GM12878 (cell line): ENCODE results near the gene FARS2. TPM values are rescaled to one million over a fixed set of nuclear protein-coding genes. Genes with fewer than 3 reads are reported as not detected.

Experiments used
- ATAC-seq: fragments of 200-7000 bp; cut with Tn5 transposase; 3 replicates; pipeline ENCODE4 v1.9.1; 2020; ENCODE audit warnings: mild to moderate bottlenecking, moderate library complexity
- BruUV-seq: library from RNA; stranded (reverse); fragments of 400-500 nt; replicated peaks from 2 replicates; lab custom pipeline; 2021; lab: Mats Ljungman, UMichigan
- CTCF ChIA-PET: fragments of 300-600 bp; sonication (Branson Sonifier 250); formaldehyde crosslinking; extraction: SDS; loops from one replicate; lab custom pipeline; 2021; ENCODE audit warnings: inconsistent platforms; lab: Yijun Ruan, JAX
- POLR2A ChIA-PET: fragments of 350-600 bp; formaldehyde crosslinking; extraction: SDS; loops from one replicate; lab custom pipeline; 2021; ENCODE audit warnings: inconsistent platforms; lab: Charles Lee
- RAD21 ChIA-PET: fragments of 300-600 bp; sonication (Branson Sonifier 250); formaldehyde crosslinking; loops from one replicate; lab custom pipeline; 2023; ENCODE audit warnings: antibody characterized with exemption; ENCODE audit not compliant: unreplicated experiment; lab: Charles Lee
- SMC1A ChIA-PET: fragments of 300-600 bp; sonication (Branson Sonifier 250); formaldehyde crosslinking; loops from one replicate; lab custom pipeline; 2023; ENCODE audit not compliant: unreplicated experiment, uncharacterized antibody; lab: Charles Lee
- DNase-seq: peaks from one replicate; pipeline ENCODE4 v3.0.0-alpha.2; 2011; ENCODE audit warnings: low read depth, low spot score
- FAIRE-seq: peaks from 3 replicates; lab custom pipeline; 2011; peaks lifted over from hg19 to GRCh38; lab: Jason Lieb, UNC
- H2AFZ ChIP-seq: 2 replicates; pipeline ENCODE4 v1.6.0; 2011; ENCODE audit warnings: low read depth, low read length, control low read depth; ENCODE audit not compliant: control insufficient read depth
- H3K27ac ChIP-seq: 2 replicates; pipeline ENCODE4 v1.5.1; 2011; ENCODE audit warnings: control low read depth; ENCODE audit not compliant: control insufficient read depth, insufficient read depth
- H3K27me3 ChIP-seq, 2 experiments: replicated peaks in 1 of 2; 2 replicates each; pipeline versions ENCODE4 v1.6.0 to v1.6.1; 2011; ENCODE audit warnings: low read length in 1 of 2; ENCODE audit not compliant: control insufficient read depth in 2 of 2, insufficient read depth in 2 of 2
- H3K36me3 ChIP-seq, 2 experiments: 2 replicates each; pipeline ENCODE4 v1.5.1; 2011; ENCODE audit warnings: low read length in 1 of 2; ENCODE audit not compliant: control insufficient read depth in 2 of 2, insufficient read depth in 2 of 2
- H3K4me1 ChIP-seq: 2 replicates; pipeline ENCODE4 v1.6.1; 2011; ENCODE audit warnings: mild to moderate bottlenecking, low read length, moderate library complexity, mixed read lengths; ENCODE audit not compliant: control insufficient read depth, insufficient read depth
- H3K4me2 ChIP-seq: 2 replicates; pipeline ENCODE4 v1.6.0; 2011; ENCODE audit warnings: control low read depth; ENCODE audit not compliant: control insufficient read depth, insufficient read depth
- H3K4me3 ChIP-seq: fragments of 200-600 bp; sonication (generic); 2 replicates; pipeline ENCODE4 v1.5.1; 2016
- H3K79me2 ChIP-seq: 2 replicates; pipeline ENCODE4 v1.6.0; 2011; ENCODE audit warnings: low read length; ENCODE audit not compliant: control insufficient read depth, insufficient read depth
- H3K9ac ChIP-seq: 2 replicates; pipeline ENCODE4 v1.8.0; 2011; ENCODE audit warnings: low read length, control low read depth, mixed read lengths; ENCODE audit not compliant: control insufficient read depth, insufficient read depth
- H3K9me3 ChIP-seq: replicated peaks from 3 replicates; pipeline ENCODE4 v1.5.1; 2011; ENCODE audit warnings: mild to moderate bottlenecking, low read length; ENCODE audit not compliant: control insufficient read depth, insufficient read depth
- H4K20me1 ChIP-seq: 2 replicates; pipeline ENCODE4 v1.6.0; 2011; ENCODE audit not compliant: control insufficient read depth, insufficient read depth
- BCL3 ChIP-seq: IDR thresholded peaks from 2 replicates; pipeline ENCODE4 v1.6.1; 2011; ENCODE audit warnings: borderline replicate concordance, low read depth, mild to moderate bottlenecking, moderate library complexity, low read length; ENCODE audit not compliant: insufficient read depth, poor library complexity, severe bottlenecking
- CEBPZ ChIP-seq: fragments of 150-350 bp; IDR thresholded peaks from 2 replicates; pipeline ENCODE4 v1.6.1; 2016; ENCODE audit warnings: low read depth, low read length
- HDGF ChIP-seq: fragments of 450-650 bp; IDR thresholded peaks from 2 replicates; pipeline ENCODE4 v1.6.1; 2016; ENCODE audit warnings: antibody characterized with exemption
- NFIC ChIP-seq: IDR thresholded peaks from 2 replicates; pipeline ENCODE4 v1.6.1; 2012; ENCODE audit warnings: low read depth, mild to moderate bottlenecking, inconsistent platforms, low read length, moderate library complexity
- NR2F1 ChIP-seq: fragments of 450-650 bp; conservative IDR thresholded peaks from 2 replicates; pipeline ENCODE4 v1.6.1; 2017; ENCODE audit warnings: mild to moderate bottlenecking
- PBX3 ChIP-seq: IDR thresholded peaks from 2 replicates; pipeline ENCODE4 v1.6.1; 2011; ENCODE audit warnings: mild to moderate bottlenecking, low read depth, low read length, moderate library complexity; ENCODE audit not compliant: insufficient replicate concordance
- POLR2AphosphoS5 ChIP-seq: IDR thresholded peaks from 2 replicates; pipeline ENCODE4 v1.6.1; 2011; ENCODE audit warnings: mild to moderate bottlenecking, low read length, inconsistent platforms
- SIX5 ChIP-seq: IDR thresholded peaks from 2 replicates; pipeline ENCODE4 v1.6.1; 2011; ENCODE audit warnings: mild to moderate bottlenecking, low read depth, low read length, moderate library complexity; ENCODE audit not compliant: severe bottlenecking
- SP1 ChIP-seq: IDR thresholded peaks from one replicate; pipeline ENCODE4 v1.6.1; 2011; ENCODE audit warnings: low read depth, low read length
- SUPT20H ChIP-seq: IDR thresholded peaks from 2 replicates; pipeline ENCODE4 v1.6.1; 2011; ENCODE audit warnings: low read depth, mild to moderate bottlenecking, low read length, moderate library complexity, borderline replicate concordance; ENCODE audit not compliant: control insufficient read depth
- SUZ12 ChIP-seq: fragments of 200-600 bp; sonication (generic); IDR thresholded peaks from one replicate; pipeline ENCODE4 v1.6.1; 2018; ENCODE audit warnings: antibody characterized with exemption, mild to moderate bottlenecking; ENCODE audit not compliant: unreplicated experiment
- WGBS: methylation state at CpG from one replicate; pipeline ENCODE4 v1.1.6; 2016; ENCODE audit warnings: low lambda C conversion rate; ENCODE audit not compliant: insufficient replicate concordance, insufficient coverage; ENCODE audit errors: missing lambda C conversion rate; 5-methylcytosine and 5-hydroxymethylcytosine counted together
- in situ Hi-C: fragments of 300-500 bp; cut with MboI; formaldehyde crosslinking; loops from 9 replicates; pipeline ENCODE4 v1.14.3; 2018; ENCODE audit warnings: mixed read lengths
- intact Hi-C: fragments of 100-400 bp; cut with micrococcal nuclease; formaldehyde crosslinking; loops from one replicate; pipeline ENCODE4 v1.14.2; 2022; ENCODE audit not compliant: unreplicated experiment
- polyA plus RNA-seq, 11 experiments: library from polyadenylated mRNA; depleted of rRNA in 4 of 11; unstranded in 6 of 11; stranded (reverse) in 5 of 11; fragments of >200 nt; fragmentation: Nextera tagmentation in 4 of 11; fragmentation: Illumina TruSeq in 1 of 11; extraction: Ambion mirVana in 4 of 11; extraction: Trizol in 1 of 11; gene quantifications; 1 replicate in 1 of 11; 2 replicates in 10 of 11; pipeline versions ENCODE4 v1.2.1 to v1.2.3, GENCODE V29; 2011 to 2016; ENCODE audit warnings: inconsistent platforms in 2 of 11, missing spikeins in 2 of 11, low read depth in 1 of 11
- total RNA-seq, 4 experiments: library from RNA; depleted of rRNA in 3 of 4; stranded (reverse); fragments of >200 nt in 3 of 4; fragmentation: Illumina TruSeq in 1 of 4; extraction: Trizol in 1 of 4; gene quantifications; 2 replicates each; pipeline versions ENCODE4 v1.2.1 to v1.2.3, GENCODE V29; 2013 to 2021

Gene FARS2
- total and polyA plus RNA-seq, 10 of the 15 experiments (the other 5 are each of a cell fraction or from before 2014, with no cell fraction given): 16.8 to 46.7 (median 25.6) TPM

- H3K9me3 ChIP-seq: no peaks in the 10 kb centered on the region; the same call in 2 of the 3 replicates
- no peak overlapping the region for H2AFZ ChIP-seq
- FAIRE-seq: no peak
- no peak overlapping the region for H3K9ac ChIP-seq
- H3K4me1 ChIP-seq: no peaks in the 10 kb centered on the region
- no peak overlapping the region for H3K4me2 ChIP-seq
- intact Hi-C loops (no loop called here), in situ Hi-C loops (no loop called here)
- SMC1A ChIA-PET: no interaction called here
- no peaks in the 10 kb centered on the region for H3K27me3 ChIP-seq
- H3K79me2 ChIP-seq: no peaks in the 10 kb centered on the region
- no peak overlapping the region for H3K27ac ChIP-seq
- POLR2A ChIA-PET: no interaction called here
- BruUV-seq: no TSS peak
- peaks cover 0 to 4% of the 10 kb centered on the region in 2 experiments; a peak in 3 of 4 replicates for H3K36me3 ChIP-seq
- TF ChIP-seq POLR2AphosphoS5 (no peak), BCL3 (peak; percentile 7)
- TF ChIP-seq, all 136 proteins: peak for 1
- ATAC-seq (no peak), DNase-seq (no peak)
- 80% methylated on average over 11 of the region's 11 CpGs for WGBS
- no peaks in the 10 kb centered on the region for H4K20me1 ChIP-seq
- no peak overlapping the region for H3K4me3 ChIP-seq
- CTCF ChIA-PET: interaction anchor here (0.9 kb wide), 1 partner anchor 302 kb away, joined by 3 read pairs; no protein-coding TSS in a partner anchor
- RAD21 ChIA-PET: no interaction called here
Observed at GRCh38 chr6:5772408-5773120, 511.3 kb downstream of the FARS2 start.

- Histone ChIP-seq H2AFZ (no peak overlapping the region), H3K27me3 (no peaks in the 10 kb centered on the region), H3K9ac (no peak overlapping the region), H3K27ac (no peak overlapping the region), H3K9me3 (no peaks in the 10 kb centered on the region), H3K4me2 (no peak overlapping the region), H4K20me1 (no peaks in the 10 kb centered on the region), H3K79me2 (no peaks in the 10 kb centered on the region), H3K4me1 (peaks cover 10% of the 10 kb centered on the region), H3K36me3 (peaks cover 0 to 2% of the 10 kb centered on the region in 2 experiments; a peak in 3 of 4 replicates), H3K4me3 (no peak overlapping the region)
- 96% methylated on average over 6 of the region's 6 CpGs for WGBS
- DNase-seq (no peak), FAIRE-seq (no peak), ATAC-seq (no peak)
- RAD21 ChIA-PET: no interaction called here
- BruUV-seq: no TSS peak
- in situ Hi-C loops (no loop called here), intact Hi-C loops (no loop called here)
- POLR2A ChIA-PET: no interaction called here
- CTCF ChIA-PET: no interaction called here
- SMC1A ChIA-PET: no interaction called here
- no peak for TF ChIP-seq SUPT20H
- TF ChIP-seq NR2F1: no peak
- TF ChIP-seq NFIC: no peak
- no peak for TF ChIP-seq CEBPZ
- TF ChIP-seq SIX5: no peak
- TF ChIP-seq HDGF: no peak
- no peak for TF ChIP-seq PBX3
- no peak for TF ChIP-seq SUZ12
- no peak for TF ChIP-seq SP1
Observed at GRCh38 chr6:5776104-5776503, 514.8 kb downstream of the FARS2 start.
